Muscle layer of colon (tissue), 2 donors: Measurements from ENCODE around the gene NTN3.

ENCODE experiments used
- H3K27ac ChIP-seq: one replicate; pipeline ENCODE4 v1.7.0; 2013; ENCODE audit warnings: low read depth, mild to moderate bottlenecking, low read length, moderate library complexity
- H3K27me3 ChIP-seq, 2 donors: one replicate each; pipeline ENCODE4 v1.7.0; 2013; ENCODE audit warnings: low read length in 2 of 2, mild to moderate bottlenecking in 2 of 2; ENCODE audit not compliant: insufficient read depth in 2 of 2, control insufficient read depth in 1 of 2
- H3K36me3 ChIP-seq: one replicate; pipeline ENCODE4 v1.7.0; 2013; ENCODE audit warnings: mild to moderate bottlenecking, low read length; ENCODE audit not compliant: insufficient read depth
- H3K4me1 ChIP-seq: one replicate; pipeline ENCODE4 v1.7.0; 2013; ENCODE audit warnings: mild to moderate bottlenecking, low read length; ENCODE audit not compliant: insufficient read depth
- H3K4me3 ChIP-seq, 2 donors: one replicate each; pipeline ENCODE4 v1.7.0; 2013; ENCODE audit warnings: low read length in 2 of 2, low read depth in 1 of 2, mild to moderate bottlenecking in 1 of 2, moderate library complexity in 1 of 2
- H3K9ac ChIP-seq: one replicate; pipeline ENCODE4 v1.7.0; 2013; ENCODE audit warnings: low read length
- H3K9me3 ChIP-seq: one replicate; pipeline ENCODE4 v1.7.0; 2013; ENCODE audit warnings: mild to moderate bottlenecking, low read length
- donor health status: abdominal sarcoma.
- donor health status: Adenocarcinoma of cecum.

NTN3 gene

DNA sequence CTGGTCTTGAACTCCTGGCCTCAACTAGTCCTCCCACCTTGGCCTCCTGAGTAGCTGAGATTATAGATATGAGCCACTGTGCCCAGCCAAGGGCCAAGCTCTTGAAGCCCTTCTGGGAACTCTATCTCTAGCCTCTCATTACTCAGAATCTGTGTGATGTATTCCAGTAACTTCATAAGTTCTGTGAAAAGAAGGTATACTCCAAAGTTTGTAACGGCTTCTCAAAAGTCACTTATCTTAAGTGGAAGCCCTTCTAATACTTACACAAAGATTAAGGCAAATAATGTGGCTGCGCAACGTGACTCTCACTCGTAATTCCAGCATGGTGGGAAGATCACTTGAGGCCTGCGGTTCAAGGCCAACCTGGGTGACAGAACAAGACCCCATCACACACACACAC, 23.5 kb downstream of the NTN3 start:
- H3K4me1 ChIP-seq, result no peaks in the 10 kb centered on the region
- H3K9ac ChIP-seq, result no peak overlapping the region
- no peak overlapping the region for H3K27ac ChIP-seq
- no peak overlapping the region for H3K4me3 ChIP-seq
- no peaks in the 10 kb centered on the region for H3K9me3 ChIP-seq
- no peaks in the 10 kb centered on the region for H3K27me3 ChIP-seq
- H3K36me3 ChIP-seq, result peaks cover 10% of the 10 kb centered on the region

DNA sequence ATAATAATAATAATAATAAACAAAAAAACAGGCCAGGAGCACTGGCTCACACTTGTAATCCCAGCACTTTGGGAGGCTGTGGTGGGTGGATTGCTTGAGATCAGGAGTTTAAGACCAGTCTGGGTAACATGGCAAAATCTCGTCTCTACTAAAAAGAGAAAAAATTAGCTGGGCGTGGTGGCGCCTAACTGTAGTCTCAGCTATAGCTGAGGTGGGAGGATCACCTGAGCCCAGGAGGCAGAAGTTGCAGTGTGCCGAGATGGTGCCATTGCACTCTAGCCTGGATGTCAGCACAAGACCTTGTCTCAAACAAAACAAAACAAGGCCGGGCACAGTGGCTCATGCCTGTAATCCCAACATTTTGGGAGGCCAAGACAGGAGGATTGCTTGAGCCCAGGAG, 23.9 kb downstream of the NTN3 start:
- Histone ChIP-seq H3K36me3 (peaks cover 10% of the 10 kb centered on the region), H3K27me3 (no peaks in the 10 kb centered on the region), H3K4me1 (no peaks in the 10 kb centered on the region), H3K9ac (no peak overlapping the region), H3K9me3 (no peaks in the 10 kb centered on the region), H3K27ac (no peak overlapping the region), H3K4me3 (no peak overlapping the region)

DNA sequence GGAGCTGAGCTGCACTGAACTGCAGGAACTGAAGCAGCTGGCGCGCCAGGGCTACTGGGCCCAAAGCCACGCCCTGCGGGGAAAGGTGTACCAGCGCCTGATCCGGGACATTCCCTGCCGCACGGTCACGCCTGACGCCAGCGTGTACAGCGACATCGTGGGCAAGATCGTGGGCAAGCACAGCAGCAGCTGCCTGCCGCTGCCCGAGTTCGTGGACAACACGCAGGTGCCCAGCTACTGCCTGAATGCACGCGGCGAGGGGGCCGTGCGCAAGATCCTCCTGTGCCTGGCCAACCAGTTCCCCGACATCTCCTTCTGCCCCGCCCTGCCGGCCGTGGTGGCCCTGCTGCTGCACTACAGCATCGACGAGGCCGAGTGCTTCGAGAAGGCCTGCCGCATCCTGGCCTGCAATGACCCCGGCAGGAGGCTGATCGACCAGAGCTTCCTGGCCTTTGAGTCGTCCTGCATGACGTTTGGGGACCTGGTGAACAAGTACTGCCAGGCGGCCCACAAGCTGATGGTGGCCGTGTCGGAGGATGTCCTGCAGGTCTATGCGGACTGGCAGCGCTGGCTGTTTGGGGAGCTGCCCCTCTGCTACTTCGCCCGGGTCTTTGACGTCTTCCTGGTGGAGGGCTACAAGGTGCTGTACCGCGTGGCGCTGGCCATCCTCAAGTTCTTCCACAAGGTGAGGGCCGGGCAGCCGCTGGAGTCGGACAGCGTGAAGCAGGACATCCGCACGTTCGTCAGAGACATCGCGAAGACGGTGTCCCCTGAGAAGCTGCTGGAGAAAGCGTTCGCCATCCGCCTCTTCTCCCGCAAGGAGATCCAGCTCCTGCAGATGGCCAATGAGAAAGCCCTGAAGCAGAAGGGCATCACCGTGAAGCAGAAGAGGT, 25.4 kb downstream of the NTN3 start:
- no peak overlapping the region for H3K27ac ChIP-seq

DNA sequence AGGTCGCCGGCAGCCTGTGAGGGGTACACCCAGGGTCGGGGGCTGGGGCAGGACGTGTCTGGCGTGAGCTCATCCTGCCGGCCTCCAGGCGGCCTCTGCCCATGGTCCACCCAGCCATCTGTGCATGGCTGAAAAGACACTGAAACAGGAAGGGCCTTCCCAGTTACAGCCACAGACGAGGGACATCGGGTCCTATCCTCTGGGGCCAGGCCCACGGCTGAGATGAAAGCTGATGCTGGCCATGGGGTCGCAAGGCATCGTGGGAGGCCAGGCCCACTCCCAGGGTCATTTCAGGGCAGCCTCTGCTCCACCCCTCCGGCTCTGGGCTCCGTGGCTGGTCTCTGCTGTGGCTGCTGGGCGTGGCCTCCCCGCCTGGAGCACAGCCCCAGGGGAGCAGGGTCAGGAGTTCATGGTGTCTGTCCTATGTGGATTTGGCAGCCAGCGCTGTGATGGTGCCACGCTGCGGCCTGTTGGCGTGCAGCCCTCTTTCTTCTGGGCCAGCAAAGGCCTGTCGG, 26.1 kb downstream of the NTN3 start:
- Histone ChIP-seq H3K9me3 (no peaks in the 10 kb centered on the region), H3K27me3 (no peaks in the 10 kb centered on the region), H3K36me3 (peaks cover 10% of the 10 kb centered on the region), H3K4me3 (no peak overlapping the region), H3K4me1 (peaks cover 10% of the 10 kb centered on the region), H3K27ac (no peak overlapping the region), H3K9ac (no peak overlapping the region)

More for the DNA sequence above, 25.4 kb downstream of the NTN3 start:
- Histone ChIP-seq H3K9ac (no peak overlapping the region), H3K27me3 (no peaks in the 10 kb centered on the region), H3K4me3 (no peak overlapping the region), H3K4me1 (peaks cover 3% of the 10 kb centered on the region), H3K9me3 (no peaks in the 10 kb centered on the region), H3K36me3 (peaks cover 10% of the 10 kb centered on the region)

DNA sequence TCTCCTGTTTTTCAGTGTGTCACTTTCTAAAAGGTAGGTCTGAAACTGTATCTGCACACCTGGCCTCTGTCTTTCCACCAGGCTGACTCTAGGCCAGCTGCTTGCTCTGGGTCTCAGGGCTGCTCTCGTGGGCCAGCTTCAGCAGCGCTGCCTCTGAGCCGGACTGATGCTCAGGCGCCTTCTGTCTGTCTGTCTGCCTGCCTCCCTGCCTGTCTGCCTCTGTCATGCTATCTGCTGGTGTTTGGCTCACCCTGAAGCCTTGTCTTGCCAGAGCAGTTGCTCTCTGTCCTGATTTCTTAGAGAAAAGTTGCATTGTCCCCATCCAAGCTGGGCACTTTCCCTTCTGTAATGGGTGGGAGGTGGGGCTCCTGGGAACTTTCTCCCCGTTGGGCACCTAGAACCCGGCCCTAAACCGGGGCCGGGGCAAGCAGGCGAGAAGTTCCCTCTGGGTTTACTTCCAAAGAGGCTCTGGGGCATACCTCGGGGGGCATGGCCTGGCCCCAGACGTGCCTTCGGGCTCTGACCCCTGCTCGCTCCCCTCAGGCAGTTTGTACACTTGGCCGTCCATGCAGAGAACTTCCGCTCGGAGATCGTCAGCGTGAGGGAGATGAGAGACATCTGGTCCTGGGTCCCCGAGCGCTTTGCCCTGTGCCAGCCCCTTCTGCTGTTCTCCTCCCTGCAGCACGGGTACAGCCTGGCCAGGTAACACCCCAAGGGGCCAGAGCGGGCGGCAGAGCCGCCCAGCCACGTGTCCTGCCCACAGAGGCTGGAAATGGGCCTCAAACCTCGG, 26.8 kb downstream of the NTN3 start:
- H3K9ac ChIP-seq, result no peak overlapping the region

DNA sequence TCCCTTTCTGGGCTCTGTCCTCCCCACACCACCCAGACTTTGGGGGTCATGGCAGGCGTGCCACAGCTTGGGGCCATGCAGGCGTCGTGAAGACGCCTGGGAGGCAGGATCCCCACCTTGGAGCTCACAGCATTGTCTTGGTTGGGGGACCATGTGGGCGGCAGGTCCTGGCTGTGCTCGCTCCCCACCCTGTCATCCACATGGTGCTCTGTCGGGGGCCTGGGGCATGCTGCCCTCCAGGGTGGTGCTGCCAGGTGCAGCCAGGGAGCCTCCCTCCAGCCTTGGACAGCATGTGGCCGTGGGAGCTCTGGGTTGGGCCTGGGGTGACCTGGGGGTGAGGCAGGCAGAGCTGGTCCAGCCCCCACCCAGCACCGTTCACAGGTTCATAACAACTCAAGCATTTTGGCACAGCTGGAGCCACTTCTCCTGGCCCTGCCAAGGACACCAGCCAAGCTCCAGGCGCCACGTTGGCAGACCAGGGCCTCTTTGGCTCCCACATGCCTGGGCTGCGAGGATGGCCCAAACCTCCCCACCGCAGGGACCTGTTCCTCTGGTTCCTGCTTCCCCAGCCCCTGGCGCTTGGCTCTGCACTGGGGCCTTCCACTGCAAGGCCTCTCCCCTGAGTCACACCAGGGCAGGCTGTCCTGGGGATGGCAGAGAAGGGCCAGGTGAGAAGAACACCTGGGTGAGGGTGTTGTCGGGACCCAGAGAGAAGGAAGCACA, 27.6 kb downstream of the NTN3 start:
- H3K27me3 ChIP-seq, result no peaks in the 10 kb centered on the region
- H3K36me3 ChIP-seq, result peaks cover 10% of the 10 kb centered on the region
- no peaks in the 10 kb centered on the region for H3K9me3 ChIP-seq
- no peak overlapping the region for H3K4me3 ChIP-seq
- H3K4me1 ChIP-seq, result peaks cover 17% of the 10 kb centered on the region
- H3K27ac ChIP-seq, result no peak overlapping the region
- H3K9ac ChIP-seq, result no peak overlapping the region

More for the DNA sequence above, 26.8 kb downstream of the NTN3 start:
- Histone ChIP-seq H3K27ac (no peak overlapping the region), H3K4me1 (peaks cover 16% of the 10 kb centered on the region), H3K4me3 (no peak overlapping the region), H3K27me3 (no peaks in the 10 kb centered on the region), H3K9me3 (no peaks in the 10 kb centered on the region), H3K36me3 (peaks cover 10% of the 10 kb centered on the region)

DNA sequence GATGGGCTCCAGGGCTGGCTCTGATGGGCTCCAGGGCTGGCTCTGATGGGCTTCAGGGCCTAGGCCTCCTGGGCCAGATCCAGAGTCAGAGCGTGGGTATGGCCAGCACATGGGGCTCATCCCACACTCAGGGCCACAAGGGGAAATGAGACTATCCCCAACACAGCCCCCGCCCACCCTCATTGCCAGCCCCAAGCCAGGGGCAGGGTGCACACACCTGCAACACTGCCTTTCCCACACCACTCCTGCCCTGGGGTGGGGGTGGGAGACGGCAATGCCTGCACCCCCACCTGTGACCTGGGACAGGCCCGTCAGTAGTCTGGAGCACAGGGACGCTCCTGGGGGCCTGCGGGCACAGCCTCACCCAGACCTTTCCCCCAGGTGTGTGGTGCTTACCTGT, 28.4 kb downstream of the NTN3 start:
- Histone ChIP-seq H3K4me3 (no peak overlapping the region), H3K9ac (no peak overlapping the region), H3K36me3 (peaks cover 10% of the 10 kb centered on the region), H3K27ac (no peak overlapping the region), H3K27me3 (no peaks in the 10 kb centered on the region), H3K4me1 (peaks cover 17% of the 10 kb centered on the region), H3K9me3 (no peaks in the 10 kb centered on the region)

DNA sequence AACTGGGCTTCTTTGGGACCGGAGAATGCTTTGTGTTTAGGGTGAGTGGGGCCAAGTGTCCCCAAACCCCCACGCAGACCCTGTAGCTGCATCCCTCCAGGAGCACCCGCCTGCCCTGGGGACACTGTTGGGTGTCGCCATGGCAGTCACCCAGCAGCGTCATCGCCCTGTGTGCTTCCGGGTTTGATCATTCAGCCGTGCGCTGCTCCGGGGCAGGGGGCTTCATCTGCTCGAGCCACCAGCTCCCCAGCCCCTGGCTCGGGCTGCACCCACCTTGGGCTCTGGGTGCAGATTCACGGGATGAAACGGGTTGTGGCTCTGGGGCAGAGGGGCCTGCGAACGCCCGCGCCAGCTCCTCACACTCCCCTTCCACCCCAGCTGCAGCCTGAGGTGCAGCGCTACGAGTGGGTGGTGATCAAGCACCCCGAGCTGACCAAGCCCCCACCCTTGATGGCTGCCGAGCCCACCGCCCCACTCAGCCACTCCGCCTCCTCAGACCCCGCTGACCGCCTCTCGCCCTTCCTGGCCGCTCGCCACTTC, 28.9 kb downstream of the NTN3 start:
- Histone ChIP-seq H3K9ac (no peak overlapping the region), H3K4me1 (peaks cover 17% of the 10 kb centered on the region)

DNA sequence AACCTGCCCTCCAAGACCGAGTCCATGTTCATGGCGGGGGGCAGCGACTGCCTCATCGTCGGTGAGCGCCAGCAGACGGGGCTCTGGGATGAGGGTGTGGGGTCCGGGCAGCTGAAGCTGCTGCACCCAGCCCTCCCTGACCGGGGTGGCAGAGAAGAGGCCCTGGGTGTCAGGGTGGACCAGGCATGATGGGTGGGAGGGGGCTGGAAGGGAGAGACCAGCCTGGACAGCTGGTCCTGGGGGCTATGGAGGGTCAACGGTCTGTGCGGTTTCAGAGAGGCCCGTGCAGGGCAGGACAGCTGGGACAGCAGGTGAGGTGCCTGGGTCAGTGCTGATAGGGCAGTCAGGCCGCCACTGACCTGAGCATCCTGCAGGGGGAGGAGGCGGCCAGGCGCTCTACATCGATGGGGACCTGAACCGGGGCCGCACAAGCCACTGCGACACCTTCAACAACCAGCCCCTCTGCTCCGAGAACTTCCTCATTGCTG, 29.4 kb downstream of the NTN3 start:
- H3K9ac ChIP-seq, result no peak overlapping the region
- peaks cover 17% of the 10 kb centered on the region for H3K4me1 ChIP-seq
- no peak overlapping the region for H3K4me3 ChIP-seq
- H3K9me3 ChIP-seq, result no peaks in the 10 kb centered on the region
- H3K27me3 ChIP-seq, result no peaks in the 10 kb centered on the region
- peaks cover 10% of the 10 kb centered on the region for H3K36me3 ChIP-seq
- H3K27ac ChIP-seq, result no peak overlapping the region

More for the DNA sequence above, 28.9 kb downstream of the NTN3 start:
- Histone ChIP-seq H3K9me3 (no peaks in the 10 kb centered on the region), H3K27ac (no peak overlapping the region), H3K27me3 (no peaks in the 10 kb centered on the region), H3K36me3 (peaks cover 10% of the 10 kb centered on the region), H3K4me3 (no peak overlapping the region)

DNA sequence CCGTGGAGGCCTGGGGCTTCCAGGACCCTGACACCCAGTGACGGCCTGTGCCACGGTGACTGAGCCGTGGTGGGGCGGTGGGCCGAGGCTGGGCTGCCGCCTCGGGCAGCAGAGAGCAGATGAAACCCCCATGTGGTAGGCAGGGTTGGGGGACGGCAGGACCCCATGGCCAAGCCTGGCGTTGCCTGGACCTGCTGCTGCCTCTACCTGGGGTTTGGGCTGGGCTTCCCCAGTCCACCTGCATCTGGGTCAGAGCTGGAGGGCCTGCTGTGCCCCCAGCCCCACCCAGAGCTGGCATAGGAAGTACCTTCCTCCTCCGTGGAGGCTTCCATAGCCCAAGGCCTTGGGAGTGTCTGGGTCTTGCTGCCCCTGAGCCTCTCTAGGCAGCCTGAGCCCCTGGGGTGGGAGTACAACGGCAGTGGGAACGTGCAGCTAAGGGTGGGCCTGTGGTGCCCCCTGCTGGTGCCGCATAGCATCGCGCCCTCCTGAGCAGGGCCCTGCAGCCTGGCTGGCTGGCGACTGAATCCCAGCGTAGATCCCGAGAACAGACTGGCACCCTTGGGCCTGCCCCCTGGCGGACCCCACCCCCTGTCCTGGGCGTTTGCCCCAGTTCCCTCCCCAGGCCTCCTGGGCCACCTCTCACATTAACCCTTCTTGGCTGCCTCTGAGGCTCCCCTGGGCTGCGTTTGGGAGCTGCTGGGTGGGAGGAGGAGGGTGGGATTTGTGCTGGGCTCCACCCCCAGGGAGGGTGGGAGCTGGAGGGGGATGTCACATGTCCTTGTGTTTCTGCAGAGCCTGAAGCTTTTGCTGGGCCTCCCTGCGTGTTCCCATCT, 30.0 kb downstream of the NTN3 start:
- no peak overlapping the region for H3K9ac ChIP-seq

More for the DNA sequence above, 30.0 kb downstream of the NTN3 start:
- Histone ChIP-seq H3K4me1 (peaks cover 17% of the 10 kb centered on the region), H3K9me3 (no peaks in the 10 kb centered on the region), H3K27me3 (no peaks in the 10 kb centered on the region), H3K27ac (no peak overlapping the region), H3K4me3 (peak overlapping the region in 1 of 2 donors; percentile 38), H3K36me3 (peaks cover 10% of the 10 kb centered on the region)
